ENCODE measurements around the gene NYNRIN. TPM values are rescaled to one million over a fixed set of nuclear protein-coding genes. Genes with fewer than 3 reads are reported as not detected.

The NYNRIN gene
- total and polyA plus RNA-seq, 2 of the 4 experiments (the other 2 are of a cell fraction): 2.2 to 5.4 TPM

DNA sequence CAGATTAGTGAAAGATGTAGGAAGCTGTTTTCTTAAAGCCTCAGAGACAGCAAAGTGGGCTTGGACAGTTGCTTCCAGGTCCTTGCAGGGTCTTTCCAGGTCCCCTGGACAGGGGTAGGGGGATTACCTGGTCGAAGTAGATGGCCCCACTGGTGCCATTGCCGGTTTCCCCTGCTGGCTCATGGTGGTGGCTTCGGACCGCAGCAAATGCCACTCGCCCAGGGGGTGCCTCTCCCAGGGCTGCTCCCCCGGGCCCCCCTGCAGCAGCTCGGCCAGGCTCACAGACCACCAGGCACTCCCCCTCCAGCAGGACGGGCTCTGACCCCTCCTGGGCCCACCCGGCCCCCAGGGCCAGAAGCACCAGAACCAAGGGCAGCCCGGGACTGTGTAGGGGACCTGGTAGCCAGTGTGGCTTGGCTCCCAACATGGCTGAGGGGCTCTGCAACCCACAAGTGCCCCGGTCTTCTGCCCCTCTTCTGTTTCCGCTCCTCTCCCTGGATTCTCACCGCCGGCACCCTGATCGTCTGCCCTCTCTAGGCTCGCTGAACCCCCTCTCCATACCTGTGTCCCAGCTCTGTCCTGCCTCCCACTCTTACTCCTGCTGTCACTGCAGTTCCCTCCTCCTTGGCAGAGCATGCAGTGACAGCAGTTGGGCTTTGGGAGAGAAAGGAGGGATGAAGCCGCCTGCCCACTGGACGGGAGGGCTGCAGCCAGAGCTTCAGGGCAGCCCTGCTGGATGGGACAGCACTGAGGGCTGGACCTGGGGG is 30.0 kb downstream of the NYNRIN start:
- Histone ChIP-seq H3K4ac (ENCODE audit: low read depth, low read length) (peak overlapping the region; percentile 99), H2AK9ac (replicated peaks; ENCODE audit: low read depth, low read length, poor library complexity) (peak overlapping the region; percentile 100), H3K4me3 (ENCODE audit: insufficient read depth, low read depth, low read length) (no peak overlapping the region), H3K4me1 (ENCODE audit: control insufficient read depth, insufficient read depth, low read length) (peaks cover 18% of the 10 kb centered on the region; the same call in 1 of the 2 replicates), H3K14ac (replicated peaks; ENCODE audit: low read depth, low read length) (peak overlapping the region; percentile 99), H4K8ac (ENCODE audit: low read depth in 2 of 2, low read length in 2 of 2) (peak overlapping the region; percentile 88 to 100), H3K4me2 (ENCODE audit: low read depth, low read length) (peak overlapping the region; percentile 85; the same call in 1 of the 2 replicates), H3K9me3 (ENCODE audit: control insufficient read depth, insufficient read depth, low read length) (no peaks in the 10 kb centered on the region), H4K5ac (ENCODE audit: low read depth, low read length) (peak overlapping the region; percentile 99), H2BK5ac (ENCODE audit: low read depth, low read length, poor library complexity, severe bottlenecking) (peak overlapping the region; percentile 95), H3K27ac (ENCODE audit: insufficient read depth, low read length) (peak overlapping the region; percentile 95), H3K9ac (ENCODE audit: low read depth, low read length) (peak overlapping the region; percentile 81), H4K20me1 (ENCODE audit: insufficient read depth, low read length) (peaks cover 20% of the 10 kb centered on the region), H3K36me3 (ENCODE audit: control insufficient read depth, insufficient read depth, low read length) (peaks cover 15% of the 10 kb centered on the region), H3K56ac (ENCODE audit: extremely low read depth, insufficient read depth, low read length) (peak overlapping the region; percentile 80; the same call in 1 of the 2 replicates), H3K9me1 (ENCODE audit: insufficient read depth, low read length) (peaks cover 5% of the 10 kb centered on the region), H2BK120ac (ENCODE audit: low read depth, low read length) (peak overlapping the region; percentile 50), H2AK5ac (ENCODE audit: low read depth, low read length) (peak overlapping the region; percentile 99), H3K79me1 (ENCODE audit: low read depth in 1 of 2, low read length in 2 of 2) (peaks cover 18 to 41% of the 10 kb centered on the region in 2 experiments), H2BK20ac (ENCODE audit: low read depth, low read length) (peak overlapping the region; percentile 5; the same call in 1 of the 2 replicates), H3K23ac (ENCODE audit: low read depth, low read length) (peak overlapping the region; percentile 89), H2AFZ (replicated peaks; ENCODE audit: low read length, poor library complexity) (peak overlapping the region; percentile 95), H3K18ac (ENCODE audit: low read depth, low read length) (peak overlapping the region; percentile 86; the same call in 1 of the 2 replicates), H2BK15ac (ENCODE audit: low read depth, low read length) (peak overlapping the region; percentile 80; the same call in 2 of the 3 replicates), H3K27me3 (ENCODE audit: control insufficient read depth, insufficient read depth, low read length) (no peaks in the 10 kb centered on the region), H4K91ac (ENCODE audit: insufficient read depth, low read depth, low read length) (peak overlapping the region; percentile 95)
- TF ChIP-seq, protein P1, sequence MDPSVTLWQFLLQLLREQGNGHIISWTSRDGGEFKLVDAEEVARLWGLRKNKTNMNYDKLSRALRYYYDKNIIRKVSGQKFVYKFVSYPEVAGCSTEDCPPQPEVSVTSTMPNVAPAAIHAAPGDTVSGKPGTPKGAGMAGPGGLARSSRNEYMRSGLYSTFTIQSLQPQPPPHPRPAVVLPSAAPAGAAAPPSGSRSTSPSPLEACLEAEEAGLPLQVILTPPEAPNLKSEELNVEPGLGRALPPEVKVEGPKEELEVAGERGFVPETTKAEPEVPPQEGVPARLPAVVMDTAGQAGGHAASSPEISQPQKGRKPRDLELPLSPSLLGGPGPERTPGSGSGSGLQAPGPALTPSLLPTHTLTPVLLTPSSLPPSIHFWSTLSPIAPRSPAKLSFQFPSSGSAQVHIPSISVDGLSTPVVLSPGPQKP (IDR thresholded peaks at IDR 0.05; ENCODE audit: borderline replicate concordance, low read depth, low read length): no peak
- TF ChIP-seq MXI1 (IDR thresholded peaks at IDR 0.05; ENCODE audit: borderline replicate concordance, low read depth, low read length) (no peak), SMC3 (IDR thresholded peaks at IDR 0.05; ENCODE audit: low read depth, low read length) (no peak), BHLHE40 (IDR thresholded peaks at IDR 0.05; ENCODE audit: low read depth, low read length) (no peak), FOS (IDR thresholded peaks at IDR 0.05; ENCODE audit: low read depth, low read length) (no peak), RFX5 (IDR thresholded peaks at IDR 0.05; ENCODE audit: low read depth, low read length) (no peak), CHD1 (IDR thresholded peaks at IDR 0.05; ENCODE audit: low read depth, low read length) (no peak)
- TF ChIP-seq, protein P2, sequence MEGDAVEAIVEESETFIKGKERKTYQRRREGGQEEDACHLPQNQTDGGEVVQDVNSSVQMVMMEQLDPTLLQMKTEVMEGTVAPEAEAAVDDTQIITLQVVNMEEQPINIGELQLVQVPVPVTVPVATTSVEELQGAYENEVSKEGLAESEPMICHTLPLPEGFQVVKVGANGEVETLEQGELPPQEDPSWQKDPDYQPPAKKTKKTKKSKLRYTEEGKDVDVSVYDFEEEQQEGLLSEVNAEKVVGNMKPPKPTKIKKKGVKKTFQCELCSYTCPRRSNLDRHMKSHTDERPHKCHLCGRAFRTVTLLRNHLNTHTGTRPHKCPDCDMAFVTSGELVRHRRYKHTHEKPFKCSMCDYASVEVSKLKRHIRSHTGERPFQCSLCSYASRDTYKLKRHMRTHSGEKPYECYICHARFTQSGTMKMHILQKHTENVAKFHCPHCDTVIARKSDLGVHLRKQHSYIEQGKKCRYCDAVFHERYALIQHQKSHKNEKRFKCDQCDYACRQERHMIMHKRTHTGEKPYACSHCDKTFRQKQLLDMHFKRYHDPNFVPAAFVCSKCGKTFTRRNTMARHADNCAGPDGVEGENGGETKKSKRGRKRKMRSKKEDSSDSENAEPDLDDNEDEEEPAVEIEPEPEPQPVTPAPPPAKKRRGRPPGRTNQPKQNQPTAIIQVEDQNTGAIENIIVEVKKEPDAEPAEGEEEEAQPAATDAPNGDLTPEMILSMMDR (conservative IDR thresholded peaks at IDR 0.05; ENCODE audit: low read depth, low read length): no peak
- ATAC-seq (ENCODE audit: low read depth) (no peak), DNase-seq (no peak)
- no TSS peak for BruUV-seq (replicated peaks)
- in situ Hi-C loops (cut with MboI; ENCODE audit: low sequenced_read_pairs): loop anchor here (25.0 kb wide), 1 partner anchor 1117 kb away; the partner anchor contains the start of genes BCL2L2, PABPN1 and PPP1R3E
- intact Hi-C loops (cut with micrococcal nuclease): no loop called here
- CTCF ChIA-PET: interaction anchor here (0.5 to 1.7 kb wide), 2 partner anchors 62 to 81 kb away, joined by 3 to 7 read pairs; no protein-coding TSS in a partner anchor
- dilution Hi-C loops (cut with HindIII; ENCODE audit: low sequenced_read_pairs, unreplicated experiment): no loop called here
- POLR2A ChIA-PET (ENCODE audit: unreplicated experiment): interaction anchor here (1.1 kb wide), 1 partner anchor 29 kb away, joined by 3 read pairs; no protein-coding TSS in a partner anchor
- 93% methylated on average over 3 of the region's 18 CpGs; no CpG with 5 or more reads in 1 of the 2 experiments for WGBS, 2 experiments (ENCODE audit: extremely low coverage in 2 of 2, insufficient read length in 1 of 2)

All from IMR-90 (cell line).